PC-9 (cell line): ENCODE data around the gene IRF2.

Source experiments
- EZH2 ChIP-seq: fragments of 200-600 bp; sonication (generic); IDR thresholded peaks from 2 replicates; pipeline ENCODE4 v1.8.0; 2017; ENCODE audit warnings: antibody characterized with exemption, low read depth
- TF ChIP-seq, protein P1 (sequence below): fragments of 200-600 bp; sonication (generic); conservative IDR thresholded peaks from 2 replicates; pipeline ENCODE4 v1.6.1; 2017; ENCODE audit warnings: mixed run types, antibody characterized with exemption, mild to moderate bottlenecking, moderate library complexity

DNA sequence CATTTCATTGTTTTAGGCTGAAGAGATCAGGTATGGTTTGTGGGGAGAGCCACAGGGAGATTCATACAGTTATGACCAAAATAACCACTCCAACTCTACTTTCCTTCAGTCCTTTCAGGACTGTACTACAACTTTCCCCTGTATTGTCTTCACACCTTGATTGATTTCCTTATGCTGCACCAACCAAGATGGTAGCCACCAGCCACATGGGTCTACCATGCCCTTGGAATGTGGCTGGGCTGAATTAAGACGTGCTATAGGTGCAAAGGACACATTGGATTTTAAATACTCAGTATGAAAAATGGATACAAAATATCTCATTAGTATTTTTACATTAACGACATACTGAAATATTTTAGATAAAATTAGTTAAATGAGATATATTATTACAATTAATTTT is 11.2 kb downstream of the IRF2 start:
- TF ChIP-seq, protein P1, sequence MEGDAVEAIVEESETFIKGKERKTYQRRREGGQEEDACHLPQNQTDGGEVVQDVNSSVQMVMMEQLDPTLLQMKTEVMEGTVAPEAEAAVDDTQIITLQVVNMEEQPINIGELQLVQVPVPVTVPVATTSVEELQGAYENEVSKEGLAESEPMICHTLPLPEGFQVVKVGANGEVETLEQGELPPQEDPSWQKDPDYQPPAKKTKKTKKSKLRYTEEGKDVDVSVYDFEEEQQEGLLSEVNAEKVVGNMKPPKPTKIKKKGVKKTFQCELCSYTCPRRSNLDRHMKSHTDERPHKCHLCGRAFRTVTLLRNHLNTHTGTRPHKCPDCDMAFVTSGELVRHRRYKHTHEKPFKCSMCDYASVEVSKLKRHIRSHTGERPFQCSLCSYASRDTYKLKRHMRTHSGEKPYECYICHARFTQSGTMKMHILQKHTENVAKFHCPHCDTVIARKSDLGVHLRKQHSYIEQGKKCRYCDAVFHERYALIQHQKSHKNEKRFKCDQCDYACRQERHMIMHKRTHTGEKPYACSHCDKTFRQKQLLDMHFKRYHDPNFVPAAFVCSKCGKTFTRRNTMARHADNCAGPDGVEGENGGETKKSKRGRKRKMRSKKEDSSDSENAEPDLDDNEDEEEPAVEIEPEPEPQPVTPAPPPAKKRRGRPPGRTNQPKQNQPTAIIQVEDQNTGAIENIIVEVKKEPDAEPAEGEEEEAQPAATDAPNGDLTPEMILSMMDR = no peak
- no peak for TF ChIP-seq EZH2
